ENCODE results near the gene IGSF9. TPM values are rescaled to one million over a fixed set of nuclear protein-coding genes. Genes with fewer than 3 reads are reported as not detected.
A peak's percentile ranks its signal among the peaks of the same experiment; 100 is the strongest.

Gene IGSF9
- total RNA-seq, 1 donor from 2014 or later: 2.1 TPM

- H3K4me1 ChIP-seq (ENCODE audit: insufficient read depth, low read length): peaks cover 5% of the 10 kb centered on the region
- no peak overlapping the region for H3K4me3 ChIP-seq (ENCODE audit: insufficient read depth, low read depth, low read length)
- Mint-ChIP-seq H3K4me3 (ENCODE audit: unreplicated experiment) (no peak overlapping the region), H3K4me1 (ENCODE audit: low read depth, unreplicated experiment) (peaks cover 4% of the 10 kb centered on the region), H3K36me3 (ENCODE audit: low read depth, unreplicated experiment) (no peaks in the 10 kb centered on the region), H3K9me3 (ENCODE audit: unreplicated experiment) (peaks cover 2% of the 10 kb centered on the region), H3K27me3 (ENCODE audit: low read depth, unreplicated experiment) (peaks cover 54% of the 10 kb centered on the region), H3K27ac (ENCODE audit: unreplicated experiment) (no peak overlapping the region)
- no peaks in the 10 kb centered on the region for H3K79me2 ChIP-seq (ENCODE audit: insufficient read depth, low read length)
- no peak overlapping the region for H3K4me2 ChIP-seq (ENCODE audit: low read length)
- H3K27me3 ChIP-seq (ENCODE audit: insufficient read depth, low read length): peaks cover 17% of the 10 kb centered on the region
- DNase-seq (ENCODE audit: low read depth): no peak
- H3K36me3 ChIP-seq (ENCODE audit: insufficient read depth, low read length): no peaks in the 10 kb centered on the region
- no peaks in the 10 kb centered on the region for H4K20me1 ChIP-seq (ENCODE audit: insufficient read depth, low read length)
- no peak overlapping the region for H2AFZ ChIP-seq (ENCODE audit: low read depth, low read length)
- no peak for TF ChIP-seq EZH2 (IDR thresholded peaks at IDR 0.05; ENCODE audit: insufficient read depth, low read length)
- TF ChIP-seq CTCF (IDR thresholded peaks at IDR 0.05; ENCODE audit: insufficient read depth, low read depth, low read length): no peak
- H3K9me3 ChIP-seq (ENCODE audit: insufficient read depth, low read depth, low read length): no peaks in the 10 kb centered on the region
- H3K9ac ChIP-seq (ENCODE audit: low read length): no peak overlapping the region
- no peak for FAIRE-seq
- H3K27ac ChIP-seq (ENCODE audit: low read depth, low read length): no peak overlapping the region
Observed at GRCh38 chr1:159940006-159940620, 5.3 kb downstream of the IGSF9 start.

GRCh38 chr1:159939678-159940002 lies 5.8 kb downstream of the IGSF9 start:
- Histone ChIP-seq H3K79me2 (ENCODE audit: insufficient read depth, low read length) (no peaks in the 10 kb centered on the region), H3K9me3 (ENCODE audit: insufficient read depth, low read depth, low read length) (no peaks in the 10 kb centered on the region), H3K36me3 (ENCODE audit: insufficient read depth, low read length) (no peaks in the 10 kb centered on the region), H3K4me2 (ENCODE audit: low read length) (no peak overlapping the region), H3K9ac (ENCODE audit: low read length) (no peak overlapping the region), H3K27ac (ENCODE audit: low read depth, low read length) (no peak overlapping the region), H4K20me1 (ENCODE audit: insufficient read depth, low read length) (no peaks in the 10 kb centered on the region), H3K4me1 (ENCODE audit: insufficient read depth, low read length) (peaks cover under 1% of the 10 kb centered on the region), H3K27me3 (ENCODE audit: insufficient read depth, low read length) (peaks cover 13% of the 10 kb centered on the region), H3K4me3 (ENCODE audit: insufficient read depth, low read depth, low read length) (no peak overlapping the region), H2AFZ (ENCODE audit: low read depth, low read length) (no peak overlapping the region)
- TF ChIP-seq EZH2 (IDR thresholded peaks at IDR 0.05; ENCODE audit: insufficient read depth, low read length) (no peak), CTCF (IDR thresholded peaks at IDR 0.05; ENCODE audit: insufficient read depth, low read depth, low read length) (no peak)
- H3K36me3 Mint-ChIP-seq (ENCODE audit: low read depth, unreplicated experiment): no peaks in the 10 kb centered on the region
- H3K4me1 Mint-ChIP-seq (ENCODE audit: low read depth, unreplicated experiment): no peaks in the 10 kb centered on the region
- H3K27ac Mint-ChIP-seq (ENCODE audit: unreplicated experiment): no peak overlapping the region
- H3K4me3 Mint-ChIP-seq (ENCODE audit: unreplicated experiment): no peak overlapping the region
- H3K27me3 Mint-ChIP-seq (ENCODE audit: low read depth, unreplicated experiment): peaks cover 53% of the 10 kb centered on the region
- FAIRE-seq: no peak
- peaks cover 2% of the 10 kb centered on the region for H3K9me3 Mint-ChIP-seq (ENCODE audit: unreplicated experiment)
- no peak for DNase-seq (ENCODE audit: low read depth)

GRCh38 chr1:159938905-159939677 lies 6.3 kb downstream of the IGSF9 start:
- Mint-ChIP-seq H3K36me3 (ENCODE audit: low read depth, unreplicated experiment) (no peaks in the 10 kb centered on the region), H3K9me3 (ENCODE audit: unreplicated experiment) (peaks cover 2% of the 10 kb centered on the region), H3K4me3 (ENCODE audit: unreplicated experiment) (no peak overlapping the region), H3K27ac (ENCODE audit: unreplicated experiment) (peak overlapping the region; percentile 4), H3K27me3 (ENCODE audit: low read depth, unreplicated experiment) (peaks cover 49% of the 10 kb centered on the region), H3K4me1 (ENCODE audit: low read depth, unreplicated experiment) (no peaks in the 10 kb centered on the region)
- H4K20me1 ChIP-seq (ENCODE audit: insufficient read depth, low read length): no peaks in the 10 kb centered on the region
- peaks cover 10% of the 10 kb centered on the region for H3K27me3 ChIP-seq (ENCODE audit: insufficient read depth, low read length)
- H3K79me2 ChIP-seq (ENCODE audit: insufficient read depth, low read length): no peaks in the 10 kb centered on the region
- TF ChIP-seq CTCF (IDR thresholded peaks at IDR 0.05; ENCODE audit: insufficient read depth, low read depth, low read length): no peak
- TF ChIP-seq EZH2 (IDR thresholded peaks at IDR 0.05; ENCODE audit: insufficient read depth, low read length): no peak
- FAIRE-seq (no peak), DNase-seq (ENCODE audit: low read depth) (no peak)
- no peak overlapping the region for H3K4me3 ChIP-seq (ENCODE audit: insufficient read depth, low read depth, low read length)
- H3K4me2 ChIP-seq (ENCODE audit: low read length): no peak overlapping the region
- H3K9ac ChIP-seq (ENCODE audit: low read length): no peak overlapping the region
- no peaks in the 10 kb centered on the region for H3K36me3 ChIP-seq (ENCODE audit: insufficient read depth, low read length)
- H2AFZ ChIP-seq (ENCODE audit: low read depth, low read length): no peak overlapping the region
- H3K9me3 ChIP-seq (ENCODE audit: insufficient read depth, low read depth, low read length): no peaks in the 10 kb centered on the region
- H3K4me1 ChIP-seq (ENCODE audit: insufficient read depth, low read length): no peaks in the 10 kb centered on the region
- H3K27ac ChIP-seq (ENCODE audit: low read depth, low read length): no peak overlapping the region
